ENCODE results near the gene SLC35F3.
"Not testable (repeated sequence)": the region's sequence is repeated elsewhere in the genome, so short reads cannot be mapped to it uniquely, and the experiment has no call there.

Gene SLC35F3

DNA sequence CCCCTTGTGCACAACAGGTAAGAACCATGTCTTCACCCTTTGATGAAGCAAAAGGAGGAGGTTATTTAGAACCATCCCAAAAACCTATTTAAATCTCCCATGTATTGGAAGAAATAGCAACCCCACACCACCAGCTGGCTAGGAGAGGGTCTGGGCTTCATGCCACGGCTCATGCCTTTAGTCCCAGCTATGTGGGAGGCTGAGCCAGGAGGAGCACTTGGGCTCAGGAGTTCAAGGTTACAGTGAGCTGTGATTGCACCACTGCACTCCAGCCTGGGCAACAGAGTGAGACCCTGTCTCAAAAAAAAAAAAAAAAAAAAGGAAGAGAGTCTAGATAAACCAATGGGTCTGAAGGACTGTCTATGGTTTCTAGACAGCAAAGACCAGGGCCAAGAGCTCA, 270.9 kb downstream of the SLC35F3 start:
- H3K4me3 ChIP-seq (ENCODE audit: low read depth, low read length): no peak overlapping the region
- no peak for DNase-seq (ENCODE audit: low read depth)
- TF ChIP-seq POLR2A (IDR thresholded peaks at IDR 0.05; ENCODE audit: extremely low read depth, insufficient read length) (no peak), MYC (IDR thresholded peaks at IDR 0.05; ENCODE audit: low read depth, low read length) (no peak)
- TF ChIP-seq, protein P1, sequence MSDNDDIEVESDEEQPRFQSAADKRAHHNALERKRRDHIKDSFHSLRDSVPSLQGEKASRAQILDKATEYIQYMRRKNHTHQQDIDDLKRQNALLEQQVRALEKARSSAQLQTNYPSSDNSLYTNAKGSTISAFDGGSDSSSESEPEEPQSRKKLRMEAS (IDR thresholded peaks at IDR 0.05; ENCODE audit: low read depth, low read length): no peak
- TF ChIP-seq, protein P2, sequence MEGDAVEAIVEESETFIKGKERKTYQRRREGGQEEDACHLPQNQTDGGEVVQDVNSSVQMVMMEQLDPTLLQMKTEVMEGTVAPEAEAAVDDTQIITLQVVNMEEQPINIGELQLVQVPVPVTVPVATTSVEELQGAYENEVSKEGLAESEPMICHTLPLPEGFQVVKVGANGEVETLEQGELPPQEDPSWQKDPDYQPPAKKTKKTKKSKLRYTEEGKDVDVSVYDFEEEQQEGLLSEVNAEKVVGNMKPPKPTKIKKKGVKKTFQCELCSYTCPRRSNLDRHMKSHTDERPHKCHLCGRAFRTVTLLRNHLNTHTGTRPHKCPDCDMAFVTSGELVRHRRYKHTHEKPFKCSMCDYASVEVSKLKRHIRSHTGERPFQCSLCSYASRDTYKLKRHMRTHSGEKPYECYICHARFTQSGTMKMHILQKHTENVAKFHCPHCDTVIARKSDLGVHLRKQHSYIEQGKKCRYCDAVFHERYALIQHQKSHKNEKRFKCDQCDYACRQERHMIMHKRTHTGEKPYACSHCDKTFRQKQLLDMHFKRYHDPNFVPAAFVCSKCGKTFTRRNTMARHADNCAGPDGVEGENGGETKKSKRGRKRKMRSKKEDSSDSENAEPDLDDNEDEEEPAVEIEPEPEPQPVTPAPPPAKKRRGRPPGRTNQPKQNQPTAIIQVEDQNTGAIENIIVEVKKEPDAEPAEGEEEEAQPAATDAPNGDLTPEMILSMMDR (IDR thresholded peaks at IDR 0.05; ENCODE audit: low read depth, low read length): no peak

DNA sequence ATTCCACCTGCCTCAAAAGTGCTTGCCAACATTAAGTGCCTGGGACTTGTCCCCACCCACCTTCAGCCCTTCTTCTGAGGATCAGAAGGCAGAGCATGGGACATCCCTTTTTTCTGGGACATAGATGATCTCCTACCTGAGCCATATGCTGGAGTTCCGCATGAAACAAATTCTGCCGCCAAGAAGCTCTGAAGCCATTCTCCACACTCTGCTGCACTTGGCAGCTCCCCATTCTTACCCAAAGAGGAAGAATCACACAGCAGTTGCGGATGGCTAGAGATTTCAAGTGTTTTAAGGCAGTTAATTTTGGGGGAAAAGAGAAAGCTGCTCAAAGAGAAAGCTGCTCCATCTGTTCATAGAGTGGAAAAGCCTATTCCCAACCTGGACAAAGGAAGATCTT, 271.5 kb downstream of the SLC35F3 start:
- DNase-seq (ENCODE audit: low read depth): no peak

DNA sequence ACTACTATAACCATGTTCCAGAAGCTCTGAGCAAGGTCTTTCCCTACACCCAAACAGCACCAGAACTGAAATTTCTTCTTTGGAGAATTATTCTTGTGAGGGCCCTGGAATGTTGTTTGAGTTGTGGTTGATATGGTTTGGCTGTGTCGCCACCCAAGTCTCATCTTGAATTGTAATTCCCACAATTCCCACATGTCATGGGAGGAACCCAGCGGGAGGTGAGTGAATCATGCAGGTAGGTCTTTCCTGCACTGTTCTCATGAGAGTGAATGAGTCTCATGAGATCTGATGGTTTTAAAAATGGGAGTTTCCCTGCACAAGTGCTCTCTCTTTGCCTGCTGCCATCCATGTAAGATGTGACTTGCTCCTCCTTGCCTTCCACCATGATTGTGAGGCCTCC, 272.4 kb downstream of the SLC35F3 start:
- DNase-seq (ENCODE audit: low read depth): not testable (repeated sequence)

More for the DNA sequence above, 271.5 kb downstream of the SLC35F3 start:
- no peak overlapping the region for H3K4me3 ChIP-seq (ENCODE audit: low read depth, low read length)
- TF ChIP-seq, protein P1 (IDR thresholded peaks at IDR 0.05; ENCODE audit: low read depth, low read length): no peak
- no peak for TF ChIP-seq MYC (IDR thresholded peaks at IDR 0.05; ENCODE audit: low read depth, low read length)
- TF ChIP-seq, protein P2 (IDR thresholded peaks at IDR 0.05; ENCODE audit: low read depth, low read length): no peak

DNA sequence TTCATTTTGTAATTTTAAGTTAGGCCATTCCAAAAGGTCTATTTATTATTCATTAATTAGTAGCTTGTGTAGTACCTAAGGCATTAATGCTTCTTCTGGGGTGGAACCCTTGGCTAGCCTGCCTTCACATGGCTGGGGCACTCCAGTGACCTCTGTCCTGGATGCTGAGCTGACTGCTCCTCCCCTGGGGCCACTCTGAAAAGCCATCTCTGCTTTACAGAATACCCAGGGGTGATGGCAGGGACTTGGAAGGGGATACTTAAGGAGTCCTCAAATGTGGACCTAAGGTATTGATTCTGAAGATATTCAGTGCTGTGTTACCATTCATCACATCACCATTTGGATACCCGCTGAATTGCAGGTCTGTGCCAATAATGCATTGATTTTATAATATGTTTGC, 281.0 kb downstream of the SLC35F3 start:
- no peak overlapping the region for H3K4me3 ChIP-seq (ENCODE audit: low read depth, low read length)
- TF ChIP-seq MYC (IDR thresholded peaks at IDR 0.05; ENCODE audit: low read depth, low read length) (no peak), POLR2A (IDR thresholded peaks at IDR 0.05; ENCODE audit: extremely low read depth, insufficient read length) (no peak)
- TF ChIP-seq, protein P1 (IDR thresholded peaks at IDR 0.05; ENCODE audit: low read depth, low read length): no peak
- TF ChIP-seq, protein P2 (IDR thresholded peaks at IDR 0.05; ENCODE audit: low read depth, low read length): no peak
- DNase-seq (ENCODE audit: low read depth): no peak

More for the DNA sequence above, 272.4 kb downstream of the SLC35F3 start:
- not testable (repeated sequence) for H3K4me3 ChIP-seq (ENCODE audit: low read depth, low read length)

DNA sequence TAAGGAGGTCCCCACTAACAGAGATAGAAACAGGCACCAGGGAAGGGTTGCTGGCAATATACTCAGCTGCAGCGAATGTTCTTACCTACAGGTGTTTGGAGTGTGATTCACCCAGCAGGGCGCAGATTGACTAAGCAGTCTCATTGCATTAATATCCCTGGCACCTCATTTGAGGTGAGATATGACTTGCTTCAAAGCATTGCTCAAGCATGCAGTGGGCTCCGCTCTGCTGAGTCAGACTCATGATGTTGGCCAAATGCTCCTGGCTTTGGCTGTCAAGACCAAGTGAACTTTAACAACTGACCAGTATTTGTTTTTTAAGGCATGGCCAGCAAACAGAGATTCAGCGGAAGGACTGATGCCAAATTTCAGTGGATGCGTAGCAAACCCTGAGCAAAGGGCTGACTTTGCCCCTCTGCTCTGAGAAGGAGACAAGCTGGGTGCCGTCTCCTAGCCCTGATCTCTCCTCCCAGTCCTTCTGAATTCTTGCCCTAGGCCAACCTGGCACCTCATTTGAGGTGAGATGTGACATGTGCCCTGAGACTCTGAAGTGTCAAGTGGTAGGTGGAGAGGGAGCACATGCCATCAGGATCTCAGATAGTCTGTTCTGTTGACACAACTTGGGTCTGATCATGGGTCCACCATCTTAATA, 281.7 kb downstream of the SLC35F3 start:
- DNase-seq (ENCODE audit: low read depth): no peak
- no peak overlapping the region for H3K4me3 ChIP-seq (ENCODE audit: low read depth, low read length)
- TF ChIP-seq, protein P2 (IDR thresholded peaks at IDR 0.05; ENCODE audit: low read depth, low read length): no peak
- TF ChIP-seq, protein P1 (IDR thresholded peaks at IDR 0.05; ENCODE audit: low read depth, low read length): no peak
- TF ChIP-seq MYC (IDR thresholded peaks at IDR 0.05; ENCODE audit: low read depth, low read length): no peak
- TF ChIP-seq POLR2A (IDR thresholded peaks at IDR 0.05; ENCODE audit: extremely low read depth, insufficient read length): no peak

DNA sequence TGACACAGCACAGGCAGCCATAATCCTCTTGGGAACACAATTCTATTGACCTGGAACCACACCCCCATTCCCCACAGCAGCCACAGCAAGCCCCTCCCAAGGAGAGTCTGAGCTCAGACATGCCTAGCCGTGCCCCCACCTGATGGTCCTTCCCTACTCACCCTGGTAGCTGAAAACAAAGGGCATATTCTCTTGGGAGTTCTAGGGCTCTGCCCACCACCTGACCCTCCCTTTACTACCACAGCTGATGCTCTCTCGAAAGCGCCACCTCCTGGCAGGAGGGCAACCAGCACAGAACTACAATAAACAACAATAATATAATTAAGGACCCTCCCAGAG, 283.9 kb downstream of the SLC35F3 start:
- TF ChIP-seq, protein P2 (IDR thresholded peaks at IDR 0.05; ENCODE audit: low read depth, low read length): peak; percentile 35
- TF ChIP-seq, protein P1 (IDR thresholded peaks at IDR 0.05; ENCODE audit: low read depth, low read length): no peak
- H3K4me3 ChIP-seq (ENCODE audit: low read depth, low read length): no peak overlapping the region
- DNase-seq (ENCODE audit: low read depth): peak; percentile 47

Measured in NB4 (cell line).